Activated CD8-positive, alpha-beta memory T cell treated with anti-CD3 and anti-CD28 coated beads for 36 hours (primary cell): Measurements from ENCODE around the gene DNM3. TPM values are rescaled to one million over a fixed set of nuclear protein-coding genes. Genes with fewer than 3 reads are reported as not detected.

ENCODE experiments used
- CTCF ChIA-PET: fragments of 350-600 bp; sonication (Branson Sonifier 250); formaldehyde crosslinking; loops from one replicate; lab custom pipeline; 2021; ENCODE audit warnings: antibody characterized with exemption; lab: Charles Lee
- POLR2A ChIA-PET: fragments of 350-600 bp; sonication (Branson Sonifier 250); formaldehyde crosslinking; loops from one replicate; lab custom pipeline; 2021; ENCODE audit warnings: antibody characterized with exemption; lab: Charles Lee
- total RNA-seq, 2 experiments: library from RNA; stranded (reverse); gene quantifications; one replicate each; pipeline ENCODE4 v1.2.3, GENCODE V29; 2021

DNM3 gene
- total RNA-seq, 2 experiments from 2014 or later = 0.57 to 0.78 TPM

DNA sequence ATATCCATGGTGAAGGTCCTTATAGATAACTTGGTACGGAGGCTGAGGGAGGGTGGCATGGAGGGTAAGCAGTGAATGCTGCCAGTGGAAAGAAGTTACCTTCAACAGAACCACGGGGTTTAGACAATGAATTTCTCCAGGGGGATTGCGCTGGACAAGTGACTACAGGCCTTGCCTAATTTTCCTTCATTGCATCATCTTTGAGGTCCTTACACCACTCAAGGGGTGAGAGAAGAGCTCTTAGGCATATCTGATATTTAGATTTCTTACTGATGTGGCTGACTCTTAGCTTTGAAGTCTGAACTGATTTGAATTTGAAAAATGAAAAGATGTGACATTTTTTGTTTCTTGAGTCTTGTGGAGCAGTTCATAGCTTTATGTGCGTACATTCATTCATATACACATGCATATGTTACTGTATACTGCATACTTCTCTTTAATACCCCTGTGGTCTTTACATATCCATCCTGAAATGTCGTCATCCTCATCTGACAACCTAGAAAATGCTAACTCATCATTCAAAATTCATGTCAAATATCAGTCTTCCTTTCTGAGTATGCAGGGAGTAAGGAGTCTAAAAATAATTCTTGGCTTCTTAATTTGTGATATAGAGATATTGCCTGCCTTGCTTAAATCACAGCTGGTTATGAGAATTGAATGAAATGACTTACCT is 63.6 kb downstream of the DNM3 start:
- POLR2A ChIA-PET = no interaction called here
- CTCF ChIA-PET = no interaction called here

DNA sequence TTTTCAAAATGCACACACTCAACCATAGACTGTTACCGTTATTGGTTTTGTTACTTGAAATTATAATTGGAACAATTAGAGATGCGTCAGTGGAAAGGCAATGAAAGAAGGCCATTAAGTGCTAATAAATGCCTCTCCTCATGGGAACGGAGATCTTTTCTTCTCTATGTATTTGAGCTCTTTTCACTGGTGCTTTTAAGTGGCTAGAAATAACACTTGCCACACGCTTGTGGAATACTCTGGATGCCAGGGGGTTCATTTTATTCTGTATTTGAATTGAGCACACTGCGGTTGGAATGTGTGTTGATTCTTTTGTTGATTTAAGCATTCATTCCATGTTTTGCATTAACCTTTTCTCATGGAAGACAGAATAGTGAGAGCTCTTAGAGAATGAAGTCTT is 68.4 kb downstream of the DNM3 start:
- ChIA-PET CTCF (no interaction called here), POLR2A (no interaction called here)

DNA sequence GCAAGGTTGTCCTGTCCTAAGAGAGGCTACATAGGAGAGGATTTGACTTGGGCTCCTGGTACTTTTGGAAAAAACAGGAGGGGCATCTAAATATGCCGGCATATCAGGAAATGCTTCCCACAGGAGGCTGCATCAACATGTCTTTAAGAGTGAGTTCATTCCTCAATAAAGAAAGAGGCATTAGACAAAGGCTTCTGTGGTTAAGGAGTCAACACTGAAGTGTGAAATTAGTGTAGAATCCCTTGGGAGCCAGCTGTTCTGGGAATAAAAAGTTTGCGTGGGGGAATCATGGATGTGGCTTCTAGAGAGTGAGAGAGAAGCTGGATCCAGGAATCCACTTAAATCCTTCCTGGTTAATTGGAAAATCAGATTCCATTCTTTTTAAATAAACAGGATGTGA is 69.5 kb downstream of the DNM3 start:
- POLR2A ChIA-PET = no interaction called here
- CTCF ChIA-PET = no interaction called here

DNA sequence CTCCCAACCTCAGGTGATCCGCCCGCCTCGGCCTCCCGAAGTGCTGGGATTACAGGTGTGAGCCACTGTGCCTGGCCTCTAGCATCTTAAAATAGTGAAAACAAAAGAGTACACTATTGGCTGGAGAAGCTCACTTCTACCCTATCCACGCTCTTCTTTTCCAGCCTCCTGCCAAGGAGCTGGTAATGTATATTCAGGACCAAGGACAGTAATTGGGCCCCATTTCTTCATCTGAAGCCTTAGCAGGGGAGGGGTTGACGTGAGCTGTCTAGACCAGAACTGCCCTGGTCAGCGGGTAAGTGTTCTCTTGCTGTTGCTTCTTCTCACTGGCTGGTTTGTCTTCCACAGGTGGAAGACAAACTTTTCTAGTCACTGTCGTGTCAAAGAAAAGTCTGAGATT is 70.2 kb downstream of the DNM3 start:
- ChIA-PET POLR2A (no interaction called here), CTCF (no interaction called here)

DNA sequence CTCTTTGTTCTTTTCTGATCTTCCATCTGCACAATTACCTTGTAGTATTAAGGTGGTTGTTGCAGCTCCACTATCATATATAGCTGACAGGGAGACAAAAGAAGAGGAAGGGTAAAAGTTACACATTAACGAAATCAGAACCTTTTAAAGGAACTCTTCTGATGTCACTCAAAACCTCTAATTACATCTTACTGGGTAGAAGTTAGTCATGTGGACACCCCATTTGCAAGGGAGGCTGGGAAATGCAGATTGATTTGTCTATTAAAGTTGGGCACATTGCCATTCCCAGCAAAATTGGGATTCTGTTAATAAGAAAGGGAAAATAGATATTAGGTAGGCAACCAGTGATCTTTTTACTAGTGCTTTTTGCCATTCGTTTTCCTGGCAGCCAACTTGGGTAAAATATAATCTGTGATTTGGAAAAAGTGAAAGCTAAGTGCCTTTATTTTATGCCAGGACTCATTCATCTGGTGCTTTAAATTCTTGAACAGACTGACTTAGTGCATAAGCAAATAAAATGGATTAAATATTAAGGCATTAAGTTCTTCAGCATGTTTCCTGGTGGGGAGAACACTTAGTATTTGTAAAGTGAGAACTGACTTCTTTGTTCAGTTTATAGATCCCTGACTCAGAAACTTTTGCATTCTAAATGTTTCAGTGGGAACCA is 71.3 kb downstream of the DNM3 start:
- POLR2A ChIA-PET = no interaction called here
- CTCF ChIA-PET = no interaction called here

DNA sequence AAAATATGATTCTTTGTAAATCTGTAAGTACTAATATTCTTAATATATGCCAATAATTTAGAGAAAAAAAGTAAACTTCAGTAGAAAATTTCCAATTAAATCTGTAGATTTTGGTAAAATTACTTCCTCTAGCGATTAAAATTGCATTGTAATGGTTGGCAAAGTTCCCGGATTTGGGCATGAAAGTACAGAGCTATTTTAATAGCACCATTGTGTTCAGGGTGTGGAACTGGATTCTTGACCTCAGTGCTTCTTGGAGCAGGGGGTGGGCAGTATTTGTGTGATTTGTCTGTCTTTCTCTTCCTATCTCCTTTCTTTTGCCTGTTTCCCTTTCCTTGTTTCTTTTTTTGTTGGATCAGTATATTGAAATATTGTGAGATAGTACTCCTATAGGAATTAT is 72.1 kb downstream of the DNM3 start:
- ChIA-PET POLR2A (no interaction called here), CTCF (no interaction called here)

DNA sequence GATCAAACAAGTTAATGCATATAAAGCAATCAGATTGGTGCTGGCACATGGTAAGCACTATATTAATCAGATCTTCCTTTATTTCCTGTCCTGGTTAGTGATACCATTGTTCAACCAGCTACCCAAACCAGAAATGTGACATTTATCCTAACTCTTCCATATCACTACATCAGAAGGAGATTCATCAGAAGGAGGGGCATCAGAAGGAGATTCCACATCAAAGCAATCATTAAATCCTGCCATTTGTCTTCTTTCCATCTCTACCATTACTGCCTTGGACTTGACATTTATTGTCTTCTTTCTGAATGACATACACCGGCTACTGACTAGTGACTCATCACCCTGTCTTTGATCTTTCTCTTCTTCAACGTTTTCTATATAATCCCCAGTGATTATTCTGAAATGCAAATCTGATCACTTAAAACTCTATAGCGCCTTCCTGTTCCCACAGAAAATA is 75.0 kb downstream of the DNM3 start:
- POLR2A ChIA-PET = no interaction called here
- CTCF ChIA-PET = no interaction called here

DNA sequence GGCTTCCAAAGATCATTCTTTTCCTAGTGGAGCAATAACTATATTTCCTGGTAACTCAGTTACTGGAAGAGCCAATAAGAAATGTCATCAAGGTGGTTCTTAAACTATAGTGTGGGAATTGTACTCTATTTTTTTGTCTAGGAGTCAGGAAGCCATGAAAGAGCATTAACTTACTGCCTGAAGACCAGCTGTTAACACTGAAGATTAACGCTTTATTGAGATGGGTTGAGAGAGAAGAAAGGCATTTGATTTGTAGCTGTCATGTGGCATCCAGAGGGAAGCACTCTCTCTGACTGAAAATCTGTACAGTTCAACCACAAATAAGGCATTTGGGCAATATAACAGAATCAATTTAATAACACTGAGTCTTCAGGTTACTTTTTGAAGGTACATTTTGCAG is 76.0 kb downstream of the DNM3 start:
- CTCF ChIA-PET = no interaction called here
- POLR2A ChIA-PET = no interaction called here

DNA sequence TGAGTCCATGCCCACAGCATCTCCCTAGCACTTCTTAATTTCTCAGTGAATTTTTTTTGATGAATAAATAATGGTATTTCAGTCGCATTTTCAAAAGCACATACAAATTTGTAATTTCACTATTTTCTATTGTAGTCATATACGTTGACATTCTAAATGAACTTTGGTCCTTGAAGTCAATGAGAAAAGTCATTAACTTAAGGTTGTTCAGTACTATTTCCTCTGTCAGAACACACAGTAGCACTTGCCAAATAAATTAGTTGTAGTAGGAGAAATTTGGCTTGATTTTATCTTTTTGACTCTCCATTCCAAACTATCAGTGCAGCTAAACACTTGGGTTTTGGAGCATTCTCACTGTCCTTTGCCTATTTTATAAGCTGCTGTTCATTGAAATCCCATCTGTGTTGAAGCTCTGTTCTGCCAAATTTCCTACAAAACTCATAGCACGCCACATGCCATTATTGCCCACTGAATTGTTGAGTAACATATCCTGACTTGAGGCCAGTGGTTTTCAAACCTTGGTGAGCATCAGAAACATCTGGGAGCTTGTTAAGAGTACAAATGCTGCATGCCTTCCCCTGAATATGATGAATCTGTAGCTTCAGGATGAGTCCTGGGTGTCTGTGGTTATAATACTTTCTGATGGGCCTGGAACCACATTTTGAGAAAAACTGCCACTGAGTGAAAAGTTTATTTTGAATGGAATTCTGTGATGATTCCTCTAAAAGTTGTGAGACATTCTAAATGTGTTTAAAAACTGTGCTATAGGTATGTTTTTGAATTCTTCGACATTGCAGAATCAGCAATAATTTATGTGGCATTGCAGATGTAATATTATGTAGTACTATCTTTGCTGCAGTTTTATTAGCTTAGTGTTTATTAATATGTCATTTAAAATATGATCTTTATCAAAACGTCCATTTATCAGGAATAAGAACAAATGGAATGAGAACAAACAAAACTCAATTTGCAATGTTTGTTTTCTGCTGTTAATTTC is 78.9 kb downstream of the DNM3 start:
- ChIA-PET CTCF (interaction anchor here (0.6 to 0.9 kb wide), 2 partner anchors 188 to 1785 kb away, joined by 3 read pairs; no protein-coding TSS in a partner anchor), POLR2A (no interaction called here)

DNA sequence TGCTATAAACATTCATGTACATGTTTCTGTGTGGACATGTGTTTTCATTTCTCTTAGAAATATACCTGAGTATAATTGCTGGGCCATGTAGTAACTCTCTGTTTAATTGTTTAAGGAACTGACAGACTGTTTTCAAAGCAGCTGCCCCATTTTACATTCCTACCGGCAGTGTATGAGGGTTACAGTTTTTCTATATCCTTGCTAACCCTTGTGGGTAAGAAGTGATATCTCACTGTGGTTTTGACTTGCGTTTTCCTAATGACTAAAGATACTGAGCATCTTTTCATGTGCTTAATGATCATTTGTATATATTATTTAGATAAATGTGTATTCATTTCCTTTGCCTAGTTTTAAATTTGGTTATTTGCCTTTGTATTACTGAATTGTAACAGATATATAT is 81.7 kb downstream of the DNM3 start:
- CTCF ChIA-PET = interaction anchor here (1.1 kb wide), 1 partner anchor 27 kb away, joined by 3 read pairs; no protein-coding TSS in a partner anchor
- POLR2A ChIA-PET = no interaction called here

DNA sequence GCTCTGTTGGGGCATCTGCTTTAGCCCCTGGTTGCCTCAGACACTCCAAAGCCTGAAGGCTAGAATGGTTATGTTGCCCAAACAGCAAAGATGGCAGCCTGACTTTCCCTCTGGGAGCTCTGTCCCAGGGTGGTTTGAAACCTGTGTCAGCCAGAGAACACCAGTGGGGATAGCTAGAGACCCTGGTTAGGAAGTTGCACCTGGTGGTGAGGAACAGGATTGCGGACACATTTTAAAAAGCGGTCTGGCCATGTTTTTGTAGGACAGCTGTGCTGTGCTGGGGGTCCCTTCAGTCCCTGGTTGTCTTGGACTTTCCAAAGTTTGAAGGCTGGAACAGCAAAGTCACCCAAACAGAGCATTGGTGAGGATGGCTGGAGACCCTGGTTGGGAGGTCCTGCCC is 87.8 kb downstream of the DNM3 start:
- ChIA-PET CTCF (no interaction called here), POLR2A (no interaction called here)

DNA sequence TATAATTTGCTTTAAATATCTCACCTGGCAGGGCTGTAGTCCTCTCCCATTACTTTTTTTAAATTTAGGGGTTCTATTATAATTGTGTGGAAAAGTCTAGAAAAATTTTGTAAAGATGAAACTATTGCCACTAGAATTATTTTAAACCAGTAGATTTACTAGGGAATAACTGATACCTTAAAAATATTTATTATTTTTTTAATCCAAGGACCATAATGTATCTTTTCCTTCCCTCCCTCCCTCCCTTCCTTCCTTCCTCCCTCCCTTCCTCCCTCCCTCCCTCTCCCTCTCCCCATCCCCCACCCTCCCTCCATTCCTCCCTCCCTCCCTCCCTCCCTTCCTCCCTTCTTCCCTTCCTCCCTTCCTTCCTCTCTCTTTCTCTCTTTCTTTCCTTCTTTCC is 90.5 kb downstream of the DNM3 start:
- CTCF ChIA-PET = no interaction called here
- POLR2A ChIA-PET = no interaction called here

DNA sequence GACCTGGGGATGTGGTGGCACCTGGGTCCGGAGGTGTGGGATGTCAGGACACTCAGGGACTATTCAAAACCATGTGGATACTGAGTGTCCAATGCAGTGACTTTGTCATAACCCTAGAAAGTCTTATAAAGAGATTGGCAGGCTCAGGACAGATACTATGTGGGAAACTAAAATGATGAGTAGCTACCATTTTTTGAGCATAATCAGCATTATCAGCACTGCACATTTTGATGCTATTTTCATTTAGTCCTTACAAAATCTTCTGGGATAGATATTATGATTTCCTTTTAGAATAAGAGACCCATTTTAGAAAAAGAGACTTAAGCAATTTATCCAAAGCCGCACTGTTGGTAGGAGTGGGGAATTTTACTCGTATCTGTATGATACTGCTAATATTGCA is 93.4 kb downstream of the DNM3 start:
- CTCF ChIA-PET = no interaction called here
- POLR2A ChIA-PET = no interaction called here

DNA sequence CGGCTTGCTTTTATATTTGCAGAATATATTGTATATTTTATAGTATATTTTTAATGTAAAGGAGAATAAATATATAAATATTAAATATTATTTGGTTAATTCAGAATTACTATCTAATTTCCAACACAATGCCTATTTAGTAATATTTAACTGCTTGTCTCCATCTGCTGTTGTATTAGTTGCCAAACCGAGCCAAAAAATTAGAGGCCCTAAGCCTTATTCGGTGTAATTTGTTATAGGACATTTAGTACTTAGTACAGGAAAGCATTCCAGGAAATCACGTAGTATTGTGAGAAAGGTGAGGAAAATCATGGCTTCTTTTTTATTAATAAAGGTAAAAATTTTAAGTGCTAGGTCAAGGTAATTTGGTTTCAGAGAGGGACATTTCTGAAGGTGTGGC is 93.8 kb downstream of the DNM3 start:
- ChIA-PET POLR2A (no interaction called here), CTCF (no interaction called here)

DNA sequence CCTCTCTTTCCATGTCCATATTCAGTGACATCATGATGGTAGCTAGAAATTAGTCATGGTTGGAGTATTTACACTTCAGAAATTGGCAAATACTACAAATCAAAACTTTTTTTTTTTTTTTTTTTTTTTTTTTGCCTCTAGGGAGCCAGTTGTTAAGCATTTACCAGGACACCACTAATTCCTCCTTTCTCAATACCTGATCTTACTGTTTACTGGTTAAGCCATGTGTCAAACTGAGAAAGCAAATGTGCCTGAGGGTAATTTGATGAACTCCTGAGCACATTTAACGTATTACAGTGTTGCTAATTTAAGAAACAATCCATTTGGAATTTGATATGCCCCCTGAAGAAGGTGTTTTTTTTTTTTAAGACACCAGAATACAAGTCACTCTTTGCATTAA is 94.4 kb downstream of the DNM3 start:
- ChIA-PET CTCF (no interaction called here), POLR2A (no interaction called here)

DNA sequence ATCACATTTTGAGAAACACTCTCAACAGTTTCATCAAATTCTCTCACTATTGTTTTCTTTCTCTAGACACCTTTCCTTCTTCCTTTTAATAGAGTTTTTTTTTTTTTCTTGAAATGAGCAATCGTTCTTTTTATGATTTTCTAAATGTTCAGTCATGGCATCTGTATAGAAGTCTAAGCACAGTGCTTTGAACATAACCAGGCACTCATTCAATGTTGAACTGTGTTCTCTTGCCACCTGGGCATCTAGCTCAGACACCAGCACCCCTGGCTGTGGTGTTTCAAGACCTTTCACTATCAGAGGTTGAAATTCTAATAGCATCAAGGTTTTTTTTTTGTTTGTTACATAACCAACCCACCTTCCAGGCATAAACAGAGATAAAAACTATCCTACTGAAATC is 96.6 kb downstream of the DNM3 start:
- CTCF ChIA-PET = no interaction called here
- POLR2A ChIA-PET = no interaction called here

DNA sequence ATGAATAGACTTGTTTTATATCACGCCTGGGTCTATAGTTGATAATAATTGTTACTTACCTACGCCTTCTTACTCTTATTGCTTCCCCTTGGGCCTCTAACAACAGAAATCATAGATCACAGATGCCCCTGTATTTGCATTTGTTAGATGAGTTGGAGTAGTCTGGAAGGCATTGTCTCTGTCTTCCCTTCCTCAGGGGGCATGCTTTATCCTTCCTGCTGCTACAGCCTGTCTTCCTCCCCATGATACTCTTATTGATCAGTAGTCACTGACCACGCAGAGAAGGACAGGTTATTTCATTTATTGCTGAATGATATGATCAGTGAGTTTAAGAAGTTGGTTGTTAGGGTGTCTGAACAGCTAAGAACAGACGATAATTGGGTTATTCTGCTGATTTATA is 98.4 kb downstream of the DNM3 start:
- ChIA-PET POLR2A (no interaction called here), CTCF (no interaction called here)

DNA sequence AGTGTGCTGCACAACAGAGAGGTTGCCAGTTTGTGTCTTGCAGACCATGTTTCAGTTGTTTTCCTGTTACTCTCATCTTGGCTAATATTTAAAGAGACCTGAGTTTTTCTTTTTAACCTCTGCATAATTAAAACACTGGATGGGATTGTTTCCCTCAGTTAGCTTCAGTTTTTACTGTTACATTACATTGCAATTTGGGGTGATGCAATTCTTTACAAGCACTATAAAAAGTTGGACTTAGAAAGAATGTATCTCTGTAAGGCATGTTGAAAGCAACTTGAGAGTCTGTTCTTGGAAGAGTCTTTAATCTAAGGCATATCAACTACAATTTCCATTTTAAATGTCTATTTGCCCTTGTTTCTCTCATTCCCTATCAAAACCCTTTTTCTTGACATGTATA is 99.1 kb downstream of the DNM3 start:
- ChIA-PET CTCF (no interaction called here), POLR2A (no interaction called here)

DNA sequence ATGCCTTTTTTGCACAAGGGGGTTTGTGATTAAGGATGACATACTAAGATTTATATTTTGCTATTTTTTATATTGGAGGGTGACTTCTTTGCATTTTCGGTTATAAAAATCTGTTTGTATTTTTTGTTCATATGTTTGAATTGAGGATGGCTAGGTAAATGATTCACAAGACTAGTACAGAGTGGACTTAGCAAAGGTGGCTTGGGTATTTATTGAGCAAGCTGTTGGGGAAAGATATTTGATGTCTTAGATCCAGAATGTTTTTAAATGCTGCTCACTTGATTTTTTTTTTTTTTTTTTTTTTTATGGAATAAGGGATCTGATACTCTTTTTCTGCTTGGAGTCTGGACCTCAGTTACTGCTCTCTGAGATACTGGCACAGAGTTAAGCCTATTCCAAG is 100.6 kb downstream of the DNM3 start:
- POLR2A ChIA-PET = no interaction called here
- CTCF ChIA-PET = no interaction called here

DNA sequence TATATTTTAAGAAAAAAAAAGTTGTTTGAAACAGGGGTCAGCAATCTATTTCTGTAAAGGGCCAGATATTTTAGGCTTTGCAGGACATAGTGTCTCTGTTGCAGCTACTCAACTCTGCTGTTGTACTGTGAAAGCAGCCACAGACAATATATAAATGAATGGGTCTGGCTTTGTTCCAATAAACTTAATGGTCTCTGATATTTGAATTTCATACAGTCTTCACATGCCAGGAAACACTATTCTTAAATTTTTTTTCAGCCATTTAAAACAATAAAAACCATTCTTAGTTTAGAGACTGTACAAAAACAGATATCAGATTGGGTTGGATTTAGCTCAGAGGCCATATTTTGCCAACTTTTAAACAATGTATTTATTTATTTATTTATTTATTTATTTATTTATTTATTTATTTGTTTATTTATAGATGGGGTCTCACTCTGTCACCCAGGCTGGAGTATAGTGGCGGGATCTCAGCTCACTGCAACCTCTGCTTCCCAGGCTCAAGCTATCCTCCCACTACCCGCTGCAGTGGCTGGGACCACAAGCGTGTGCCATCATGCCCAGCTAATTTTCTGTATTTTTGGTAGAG is 102.8 kb downstream of the DNM3 start:
- POLR2A ChIA-PET = no interaction called here
- CTCF ChIA-PET = no interaction called here
